CD14-positive monocyte (primary cell): ENCODE data around the gene TXNRD2. TPM values are rescaled to one million over a fixed set of nuclear protein-coding genes. Genes with fewer than 3 reads are reported as not detected.
A peak's percentile ranks its signal among the peaks of the same experiment; 100 is the strongest.

Experiments used
- DNase-seq, 3 donors: peaks; one replicate each; pipeline ENCODE4 v3.0.0-alpha.2; 2011 to 2022
- H2AFZ ChIP-seq: 2 replicates; pipeline ENCODE4 v1.6.0; 2012; ENCODE audit warnings: mild to moderate bottlenecking, low read depth, low read length, inconsistent platforms; ENCODE audit not compliant: insufficient read depth, poor library complexity, severe bottlenecking
- H3K27ac ChIP-seq, 2 donors: 1 replicate in 1 of 2; 2 replicates in 1 of 2; pipeline ENCODE4 v1.5.1; 2012 to 2013; ENCODE audit warnings: low read length in 2 of 2, control low read depth in 1 of 2, inconsistent platforms in 1 of 2, low read depth in 1 of 2, mild to moderate bottlenecking in 1 of 2
- H3K27me3 ChIP-seq, 2 donors: one replicate each; pipeline versions ENCODE4 v1.6.0 to v1.6.1; 2011 to 2013; ENCODE audit warnings: low read length in 2 of 2; ENCODE audit not compliant: control insufficient read depth in 2 of 2, insufficient read depth in 2 of 2
- H3K36me3 ChIP-seq, 2 donors: replicated peaks in 1 of 2; 1 replicate in 1 of 2; 2 replicates in 1 of 2; pipeline versions ENCODE4 v1.5.1 to v1.6.1; 2012 to 2013; ENCODE audit warnings: low read length in 2 of 2, control low read depth in 1 of 2, inconsistent platforms in 1 of 2, mild to moderate bottlenecking in 1 of 2; ENCODE audit not compliant: insufficient read depth in 2 of 2, control insufficient read depth in 1 of 2
- H3K4me1 ChIP-seq, 2 donors: 1 replicate in 1 of 2; 2 replicates in 1 of 2; pipeline versions ENCODE4 v1.5.1 to v1.6.1; 2012 to 2013; ENCODE audit warnings: low read length in 2 of 2, control low read depth in 1 of 2, inconsistent platforms in 1 of 2, mild to moderate bottlenecking in 1 of 2, moderate library complexity in 1 of 2; ENCODE audit not compliant: insufficient read depth in 2 of 2, control insufficient read depth in 1 of 2
- H3K4me2 ChIP-seq: replicated peaks from 2 replicates; pipeline ENCODE3; 2012; ENCODE audit warnings: low read length, moderate library complexity, mild to moderate bottlenecking; ENCODE audit not compliant: poor library complexity, severe bottlenecking; ENCODE audit errors: extremely low read depth
- H3K4me3 ChIP-seq, 3 experiments: fragments of 200-600 bp in 1 of 3; sonication (generic) in 1 of 3; replicated peaks in 1 of 3; 1 replicate in 2 of 3; 2 replicates in 1 of 3; pipeline ENCODE4 v1.5.1; 2011 to 2013; ENCODE audit warnings: low read length in 3 of 3, mild to moderate bottlenecking in 3 of 3, control low read depth in 2 of 3, low read depth in 2 of 3, inconsistent platforms in 1 of 3, moderate library complexity in 1 of 3
- H3K79me2 ChIP-seq: 2 replicates; pipeline ENCODE4 v1.6.0; 2012; ENCODE audit warnings: mild to moderate bottlenecking, control low read depth, inconsistent platforms, low read length, moderate library complexity; ENCODE audit not compliant: insufficient read depth
- H3K9ac ChIP-seq: 2 replicates; pipeline ENCODE4 v1.6.0; 2017; ENCODE audit warnings: low read length, mild to moderate bottlenecking; ENCODE audit not compliant: insufficient read depth, poor library complexity, severe bottlenecking
- H3K9me3 ChIP-seq, 2 donors: replicated peaks in 1 of 2; 1 replicate in 1 of 2; 2 replicates in 1 of 2; pipeline versions ENCODE4 v1.5.1 to v1.6.1; 2012 to 2013; ENCODE audit warnings: low read length in 2 of 2, control low read depth in 1 of 2; ENCODE audit not compliant: control insufficient read depth in 1 of 2, insufficient read depth in 1 of 2
- H4K20me1 ChIP-seq: 2 replicates; pipeline ENCODE4 v1.6.0; 2012; ENCODE audit warnings: mild to moderate bottlenecking, low read length, control low read depth, moderate library complexity; ENCODE audit not compliant: insufficient read depth
- H3K27ac Mint-ChIP-seq, 7 donors: one replicate each; pipeline ENCODE4 v1.8.0; 2020; ENCODE audit warnings: mild to moderate bottlenecking in 7 of 7, mixed read lengths in 7 of 7, moderate library complexity in 6 of 7, inconsistent platforms in 2 of 7
- H3K27me3 Mint-ChIP-seq, 3 donors: one replicate each; pipeline ENCODE4 v1.8.0; 2021 to 2022; ENCODE audit warnings: low read depth in 3 of 3, mild to moderate bottlenecking in 3 of 3, mixed read lengths in 3 of 3, moderate library complexity in 3 of 3, inconsistent platforms in 1 of 3
- H3K36me3 Mint-ChIP-seq, 2 donors: one replicate each; pipeline ENCODE4 v1.8.0; 2020; ENCODE audit warnings: mixed read lengths in 2 of 2, inconsistent platforms in 1 of 2, mild to moderate bottlenecking in 1 of 2
- H3K4me1 Mint-ChIP-seq: one replicate; pipeline ENCODE4 v1.8.0; 2020; ENCODE audit warnings: mild to moderate bottlenecking, mixed read lengths
- H3K4me3 Mint-ChIP-seq, 2 donors: one replicate each; pipeline ENCODE4 v1.8.0; 2020; ENCODE audit warnings: mild to moderate bottlenecking in 2 of 2, mixed read lengths in 2 of 2, moderate library complexity in 1 of 2
- H3K9me3 Mint-ChIP-seq, 7 donors: one replicate each; pipeline ENCODE4 v1.8.0; 2020 to 2022; ENCODE audit warnings: mixed read lengths in 7 of 7, mild to moderate bottlenecking in 6 of 7, moderate library complexity in 6 of 7, inconsistent platforms in 2 of 7
- CTCF ChIP-seq: fragments of 200-600 bp; IDR thresholded peaks from one replicate; pipeline ENCODE4 v1.8.0; 2022; ENCODE audit warnings: antibody characterized with exemption, mild to moderate bottlenecking
- WGBS: methylation state at CpG from one replicate; pipeline ENCODE4 v1.1.5; 2013; ENCODE audit warnings: missing lambda C conversion rate; ENCODE audit not compliant: insufficient coverage; 5-methylcytosine and 5-hydroxymethylcytosine counted together
- intact Hi-C, 2 donors: fragments of 100-400 bp; cut with micrococcal nuclease; formaldehyde crosslinking; loops; one replicate each; pipeline versions ENCODE4 v1.15.0 to v1.15.1; 2023
- polyA plus RNA-seq, 3 donors: library from polyadenylated mRNA; depleted of rRNA in 1 of 3; unstranded in 2 of 3; stranded (reverse) in 1 of 3; fragments of 300-500 nt in 2 of 3; fragments of >200 nt in 1 of 3; fragmentation: Illumina TruSeq in 2 of 3; gene quantifications; 1 replicate in 2 of 3; 2 replicates in 1 of 3; pipeline ENCODE4 v1.2.3, GENCODE V29; 2012 to 2021

TXNRD2 gene
- polyA plus RNA-seq, 3 donors, result 24.9 to 54.9 (median 30.8) TPM

DNA sequence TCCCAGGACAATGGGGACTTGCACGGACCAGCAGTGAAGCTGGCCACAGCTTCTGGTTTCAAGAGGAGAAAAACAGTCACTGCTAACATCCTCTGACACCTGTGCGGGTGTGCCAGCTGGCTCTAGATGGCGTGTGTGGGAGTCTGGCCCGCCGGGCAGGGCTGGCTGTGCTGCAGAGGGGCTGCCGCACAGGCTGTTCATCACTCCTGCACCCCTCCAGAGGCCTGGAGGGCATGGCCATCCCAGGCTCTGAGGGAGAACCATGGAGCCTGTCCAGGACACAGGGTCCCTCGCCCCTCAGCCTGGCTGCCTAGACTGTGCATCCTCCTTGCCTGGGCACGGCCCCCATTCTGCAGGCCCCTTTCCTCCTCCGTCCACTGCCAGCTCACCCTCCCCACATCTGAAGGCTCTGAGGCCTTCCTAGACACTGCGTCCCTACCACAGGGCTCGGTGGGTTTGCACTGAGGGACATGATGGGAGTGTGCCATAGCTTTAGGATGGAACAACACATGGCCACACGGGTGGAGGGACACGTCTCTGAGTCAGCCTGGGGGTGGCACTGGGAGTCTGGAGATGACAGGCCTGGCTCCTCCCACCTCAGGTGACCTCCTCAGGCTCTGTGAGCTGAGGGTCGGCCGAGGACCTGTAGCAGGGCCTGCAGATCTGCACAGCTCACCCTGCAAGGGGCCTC is 44.8 kb downstream of the TXNRD2 start:
- H3K27me3 Mint-ChIP-seq, result peaks cover 2 to 7% (median 6%) of the 10 kb centered on the region in 3 donors
- no peak overlapping the region for H3K27ac Mint-ChIP-seq
- intact Hi-C loops, result no loop called here
- Histone ChIP-seq H3K4me1 (peaks cover 6 to 8% of the 10 kb centered on the region in 2 donors), H3K27me3 (no peaks in the 10 kb centered on the region), H3K4me3 (no peak overlapping the region), H2AFZ (no peak overlapping the region), H3K9ac (no peak overlapping the region), H3K79me2 (no peaks in the 10 kb centered on the region), H3K4me2 (no peak overlapping the region), H4K20me1 (peaks cover 6% of the 10 kb centered on the region), H3K36me3 (peaks cover 67 to 90% of the 10 kb centered on the region in 2 donors), H3K9me3 (no peaks in the 10 kb centered on the region), H3K27ac (no peak overlapping the region)
- H3K4me3 Mint-ChIP-seq, result no peak overlapping the region
- TF ChIP-seq CTCF, result no peak
- peaks cover 74 to 90% of the 10 kb centered on the region in 2 donors for H3K36me3 Mint-ChIP-seq
- peaks cover 10% of the 10 kb centered on the region for H3K4me1 Mint-ChIP-seq
- 89% methylated on average over 11 of the region's 15 CpGs for WGBS
- DNase-seq, result no peak
- H3K9me3 Mint-ChIP-seq, result peaks cover 0 to 2% (median 0%) of the 10 kb centered on the region in 7 donors

DNA sequence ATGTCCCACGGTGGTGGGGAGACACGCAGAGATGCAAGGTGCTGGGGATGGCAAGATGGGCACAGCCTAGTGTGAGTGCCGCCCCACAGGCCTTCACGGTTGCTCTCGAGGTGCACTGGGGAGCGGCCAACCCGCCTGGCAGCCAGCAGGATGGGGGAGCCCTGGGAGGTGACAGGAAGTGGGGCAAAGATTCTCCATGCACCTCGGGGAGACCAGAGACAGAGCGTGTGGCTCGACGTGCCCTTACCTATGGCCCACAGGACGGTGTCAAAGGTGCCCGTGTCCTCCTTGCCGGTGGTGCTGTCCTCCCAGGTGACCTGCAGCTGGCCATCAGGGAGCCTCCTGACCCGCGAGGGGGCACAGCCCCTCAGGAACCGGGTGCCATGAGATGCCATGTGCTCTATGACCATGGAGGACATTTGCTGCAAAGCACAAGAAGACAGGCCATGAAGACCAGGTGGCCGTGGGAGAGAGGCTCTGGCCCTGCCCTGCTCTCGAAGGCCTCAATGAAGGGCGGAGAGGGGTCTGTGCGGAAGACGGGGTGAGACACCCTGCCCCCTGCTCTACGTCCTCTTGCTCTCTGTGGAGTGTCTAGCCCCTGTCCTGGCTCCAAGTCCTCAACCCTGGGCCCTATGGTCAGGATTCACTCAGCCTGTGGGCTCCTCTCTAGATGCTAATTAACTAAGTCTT is 46.3 kb downstream of the TXNRD2 start:
- Mint-ChIP-seq H3K4me1 (peaks cover 19% of the 10 kb centered on the region), H3K27ac (peak overlapping the region in 1 of 7 donors; percentile 52), H3K9me3 (peaks cover 0 to 2% (median 0%) of the 10 kb centered on the region in 7 donors), H3K4me3 (no peak overlapping the region), H3K27me3 (peaks cover 2 to 8% (median 6%) of the 10 kb centered on the region in 3 donors), H3K36me3 (peaks cover 74 to 91% of the 10 kb centered on the region in 2 donors)
- Histone ChIP-seq H2AFZ (no peak overlapping the region), H3K27ac (no peak overlapping the region), H3K36me3 (peaks cover 60 to 80% of the 10 kb centered on the region in 2 donors), H3K9me3 (no peaks in the 10 kb centered on the region), H3K4me1 (peaks cover 14 to 18% of the 10 kb centered on the region in 2 donors), H3K4me2 (no peak overlapping the region), H3K9ac (no peak overlapping the region), H3K4me3 (no peak overlapping the region), H4K20me1 (peaks cover 14% of the 10 kb centered on the region), H3K27me3 (no peaks in the 10 kb centered on the region), H3K79me2 (no peaks in the 10 kb centered on the region)
- no peak for DNase-seq
- 94% methylated on average over 21 of the region's 23 CpGs for WGBS
- no peak for TF ChIP-seq CTCF
- intact Hi-C loops, result no loop called here
